SH-SY5Y (cell line): ENCODE measurements around the gene FBXW8.

ENCODE experiments used
- GATA2 ChIP-seq: IDR thresholded peaks from 2 replicates; pipeline ENCODE4 v1.6.1; 2011; ENCODE audit warnings: mild to moderate bottlenecking, low read depth, low read length
- GATA3 ChIP-seq: IDR thresholded peaks from 2 replicates; pipeline ENCODE4 v1.6.1; 2011; ENCODE audit warnings: low read depth, mild to moderate bottlenecking, low read length, moderate library complexity

GRCh38 chr12:117068492-117068891 lies 157.7 kb downstream of the FBXW8 start:
- TF ChIP-seq GATA3 (no peak), GATA2 (no peak)
